ENCODE results near the gene PRR27.
"Not testable (repeated sequence)": the region's sequence is repeated elsewhere in the genome, so short reads cannot be mapped to it uniquely, and the experiment has no call there.

PRR27 gene

GRCh38 chr4:70203601-70204000 lies 49.6 kb downstream of the PRR27 start:
- no peaks in the 10 kb centered on the region for H3K27me3 ChIP-seq (ENCODE audit: insufficient read depth, low read length)
- no peak overlapping the region for H3K9ac ChIP-seq (ENCODE audit: low read depth, low read length)
- no peaks in the 10 kb centered on the region for H3K36me3 ChIP-seq (ENCODE audit: insufficient read depth, low read depth, low read length)
- no peak overlapping the region for H3K4me3 ChIP-seq (ENCODE audit: low read length)
- H3K4me1 ChIP-seq (ENCODE audit: insufficient read depth, low read length): no peaks in the 10 kb centered on the region; the same call in 1 of the 2 replicates
- H3K27ac ChIP-seq (ENCODE audit: low read length): no peak overlapping the region
- no peaks in the 10 kb centered on the region for H3K9me3 ChIP-seq (ENCODE audit: insufficient read depth, low read depth, low read length)

GRCh38 chr4:70212752-70213151 lies 58.7 kb downstream of the PRR27 start:
- H3K36me3 ChIP-seq (ENCODE audit: insufficient read depth, low read depth, low read length); H3K9me3 ChIP-seq (ENCODE audit: insufficient read depth, low read depth, low read length); H3K4me1 ChIP-seq (ENCODE audit: insufficient read depth, low read length); H3K4me3 ChIP-seq (ENCODE audit: low read length); H3K9ac ChIP-seq (ENCODE audit: low read depth, low read length); H3K27me3 ChIP-seq (ENCODE audit: insufficient read depth, low read length); H3K27ac ChIP-seq (ENCODE audit: low read length): not testable (repeated sequence)

Measured in iPS-20b (cell line).